Cardiac fibroblast (primary cell): ENCODE measurements around the gene HDAC11.

ENCODE experiments used
- DNase-seq, 2 donors: peaks; one replicate each; pipeline versions ENCODE4 v3.0.0 to v3.0.0-alpha.2; 2010; ENCODE audit warnings: low read depth in 2 of 2
- H3K4me3 ChIP-seq, 2 donors: replicated peaks in 1 of 2; 1 replicate in 1 of 2; 2 replicates in 1 of 2; pipeline ENCODE4 v1.5.1; 2011; ENCODE audit warnings: low read depth in 2 of 2, low read length in 2 of 2, mild to moderate bottlenecking in 2 of 2, moderate library complexity in 1 of 2
- TF ChIP-seq, protein P1 (sequence below): IDR thresholded peaks from one replicate; pipeline ENCODE4 v1.5.1; 2011; ENCODE audit warnings: low read depth, mild to moderate bottlenecking, low read length, inconsistent platforms

The HDAC11 gene

DNA sequence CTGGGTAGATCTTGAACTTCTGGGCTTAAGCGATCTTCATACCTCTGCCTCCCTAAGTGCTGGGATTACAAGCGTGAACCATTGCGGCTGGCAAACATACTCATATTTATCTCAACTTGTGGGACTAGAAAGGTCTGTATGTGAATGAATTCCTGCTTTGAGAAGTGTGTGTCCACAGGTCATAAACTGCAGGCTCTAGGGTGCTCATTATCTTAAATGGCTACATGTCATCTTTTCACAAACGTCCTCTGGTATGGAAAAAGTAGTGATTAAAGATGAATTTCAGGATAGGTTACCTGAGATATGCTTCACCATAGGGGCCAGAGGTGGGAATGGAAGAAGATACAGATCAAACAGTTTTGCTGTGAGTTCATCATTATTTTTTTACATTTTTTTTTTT is 7.8 kb upstream of the HDAC11 start:
- no peak overlapping the region for H3K4me3 ChIP-seq
- TF ChIP-seq, protein P1, sequence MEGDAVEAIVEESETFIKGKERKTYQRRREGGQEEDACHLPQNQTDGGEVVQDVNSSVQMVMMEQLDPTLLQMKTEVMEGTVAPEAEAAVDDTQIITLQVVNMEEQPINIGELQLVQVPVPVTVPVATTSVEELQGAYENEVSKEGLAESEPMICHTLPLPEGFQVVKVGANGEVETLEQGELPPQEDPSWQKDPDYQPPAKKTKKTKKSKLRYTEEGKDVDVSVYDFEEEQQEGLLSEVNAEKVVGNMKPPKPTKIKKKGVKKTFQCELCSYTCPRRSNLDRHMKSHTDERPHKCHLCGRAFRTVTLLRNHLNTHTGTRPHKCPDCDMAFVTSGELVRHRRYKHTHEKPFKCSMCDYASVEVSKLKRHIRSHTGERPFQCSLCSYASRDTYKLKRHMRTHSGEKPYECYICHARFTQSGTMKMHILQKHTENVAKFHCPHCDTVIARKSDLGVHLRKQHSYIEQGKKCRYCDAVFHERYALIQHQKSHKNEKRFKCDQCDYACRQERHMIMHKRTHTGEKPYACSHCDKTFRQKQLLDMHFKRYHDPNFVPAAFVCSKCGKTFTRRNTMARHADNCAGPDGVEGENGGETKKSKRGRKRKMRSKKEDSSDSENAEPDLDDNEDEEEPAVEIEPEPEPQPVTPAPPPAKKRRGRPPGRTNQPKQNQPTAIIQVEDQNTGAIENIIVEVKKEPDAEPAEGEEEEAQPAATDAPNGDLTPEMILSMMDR: no peak
- no peak for DNase-seq

DNA sequence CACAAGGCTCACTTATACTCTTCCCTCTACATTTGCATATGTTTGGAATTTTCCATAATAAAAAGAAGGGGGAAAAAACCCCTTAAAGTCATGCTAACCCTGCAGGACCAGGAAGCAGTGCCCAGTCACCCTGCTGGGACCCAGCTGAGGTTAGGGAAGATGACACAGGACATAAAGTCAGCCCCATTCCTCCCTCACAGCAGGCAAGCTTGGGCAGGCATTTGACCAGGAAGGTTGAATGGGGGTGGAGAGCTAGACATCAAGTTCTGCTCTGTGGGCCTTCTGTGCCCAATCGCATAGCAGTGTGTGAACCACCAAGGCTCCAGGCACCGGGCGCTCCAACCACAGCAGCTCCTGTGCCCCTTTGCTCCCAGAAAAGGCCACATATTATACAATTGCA is 7.1 kb upstream of the HDAC11 start:
- no peak overlapping the region for H3K4me3 ChIP-seq
- TF ChIP-seq, protein P1: no peak
- DNase-seq: no peak

DNA sequence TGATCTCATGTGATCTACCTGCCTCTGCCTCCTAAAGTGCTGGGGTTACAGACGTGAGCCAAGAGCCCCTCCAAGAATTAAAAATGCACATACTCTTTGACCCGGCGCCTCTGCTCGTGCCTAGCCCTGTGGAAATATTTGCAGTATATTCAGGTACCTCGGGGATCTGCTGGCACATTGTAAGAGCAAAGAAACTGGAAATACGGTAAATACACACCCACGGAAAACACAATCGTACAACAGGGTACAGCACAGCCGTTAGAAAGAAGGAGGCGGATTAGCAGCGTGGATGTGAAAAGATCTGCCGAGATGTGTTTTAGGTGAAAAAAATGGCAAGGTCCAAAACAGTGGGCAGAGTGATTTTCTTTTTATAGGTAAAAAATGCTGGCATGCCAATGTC is 6.1 kb upstream of the HDAC11 start:
- DNase-seq: no peak
- TF ChIP-seq, protein P1: no peak
- H3K4me3 ChIP-seq: no peak overlapping the region

DNA sequence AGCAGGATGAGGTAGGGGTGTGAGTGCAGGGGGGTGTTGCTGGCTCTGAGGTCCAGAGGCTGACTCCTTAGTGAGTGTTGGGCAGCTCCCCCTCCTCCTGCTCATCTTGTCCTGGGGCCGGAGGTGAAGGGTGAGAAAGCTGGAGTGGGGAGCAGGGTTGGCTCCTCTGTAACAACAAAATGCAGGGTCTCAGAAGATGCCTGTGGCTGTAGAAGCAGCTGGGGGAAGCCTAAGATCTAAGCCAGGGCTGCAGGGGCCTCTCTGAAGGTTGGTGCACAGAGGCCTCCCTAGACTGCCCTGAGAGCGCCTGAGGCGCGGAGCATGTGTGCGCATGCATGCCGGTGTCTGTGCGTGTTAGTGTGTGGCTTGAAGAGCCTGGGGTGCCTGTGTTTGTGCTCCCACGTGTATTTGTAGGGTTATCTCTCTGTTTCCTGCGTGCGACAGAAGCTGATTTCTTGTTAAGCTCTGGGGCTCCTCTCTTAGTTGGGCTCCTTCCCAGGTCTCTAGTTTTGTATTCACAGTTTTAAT is 5.3 kb upstream of the HDAC11 start:
- TF ChIP-seq, protein P1: no peak
- DNase-seq: no peak
- no peak overlapping the region for H3K4me3 ChIP-seq

- TF ChIP-seq, protein P1: no peak
- no peak for DNase-seq
- no peak overlapping the region for H3K4me3 ChIP-seq
Measured at GRCh38 chr3:13475871-13476590, 4.1 kb upstream of the HDAC11 start.

DNA sequence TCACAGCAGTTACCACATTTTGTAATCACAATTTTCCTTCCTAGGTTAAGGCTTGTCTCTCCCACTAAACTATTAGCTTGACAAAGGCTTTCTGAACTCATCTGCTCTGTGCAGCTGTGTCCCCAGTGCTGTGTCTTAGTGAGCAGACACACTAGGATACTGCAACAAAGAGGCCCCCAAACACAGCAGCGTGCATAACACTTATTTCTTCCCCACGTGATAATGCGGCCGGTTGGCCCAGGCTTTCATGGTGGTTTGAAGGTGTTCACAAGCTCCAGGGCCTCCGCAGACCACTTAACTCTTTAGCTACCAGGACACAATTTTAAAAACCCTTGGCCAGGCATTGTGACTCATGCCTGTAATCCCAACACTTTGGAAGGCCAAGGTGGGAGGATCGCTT is 2.2 kb upstream of the HDAC11 start:
- DNase-seq: no peak
- no peak overlapping the region for H3K4me3 ChIP-seq
- TF ChIP-seq, protein P1: no peak

DNA sequence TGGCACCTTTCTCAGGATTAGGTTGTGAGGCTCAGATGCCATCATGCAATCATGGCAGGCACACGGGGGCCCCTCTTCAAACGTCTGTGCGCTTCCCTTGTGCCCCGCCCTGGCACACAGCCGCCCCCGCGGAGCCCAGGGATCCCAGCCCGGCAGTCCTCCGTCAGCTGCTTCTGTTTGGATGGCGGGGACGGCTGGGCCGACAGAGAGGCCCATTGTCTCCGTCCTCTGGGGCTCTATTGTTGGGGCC is 849 bp upstream of the HDAC11 start:
- TF ChIP-seq, protein P1: no peak
- peak in 1 of 2 donors; percentile 41 for DNase-seq
- H3K4me3 ChIP-seq: peak overlapping the region; percentile 66 to 70
